ENCODE measurements around the gene TBX20. TPM values are rescaled to one million over a fixed set of nuclear protein-coding genes. Genes with fewer than 3 reads are reported as not detected.

TBX20 gene
- total and polyA plus RNA-seq, 2 experiments from 2014 or later: 0.69 TPM; not detected in 1

- no peaks in the 10 kb centered on the region for H3K36me3 ChIP-seq (ENCODE audit: insufficient read depth)
- no peak overlapping the region for H3K27ac Mint-ChIP-seq
- no peaks in the 10 kb centered on the region; the same call in 2 of the 3 replicates for H3K9me3 Mint-ChIP-seq
- no peak overlapping the region for H3K4me3 ChIP-seq
- no peaks in the 10 kb centered on the region for H3K79me2 ChIP-seq (replicated peaks; ENCODE audit: insufficient read depth)
- H3F3A ChIP-seq (replicated peaks; ENCODE audit: low read depth): peaks cover 12% of the 10 kb centered on the region; the same call in 1 of the 2 replicates
- peak overlapping the region; percentile 10; the same call in 1 of the 3 replicates for H3K4me3 Mint-ChIP-seq
- no peak overlapping the region for H3K27ac ChIP-seq (ENCODE audit: low read depth)
- peaks cover 15% of the 10 kb centered on the region for H4K20me1 ChIP-seq (replicated peaks; ENCODE audit: insufficient read depth)
- H2AFZ ChIP-seq: no peak overlapping the region
- ATAC-seq (no peak), DNase-seq (ENCODE audit: low spot score) (peak; percentile 61)
- peaks cover 67% of the 10 kb centered on the region for H3K4me1 ChIP-seq (ENCODE audit: insufficient read depth)
- peaks cover 47% of the 10 kb centered on the region for H3K4me1 Mint-ChIP-seq
- H3K27me3 ChIP-seq (ENCODE audit: insufficient read depth): peaks cover 100% of the 10 kb centered on the region
- TF ChIP-seq NANOG (IDR thresholded peaks at IDR 0.05; ENCODE audit: borderline replicate concordance) (no peak), POLR2AphosphoS5 (IDR thresholded peaks at IDR 0.05; ENCODE audit: low read depth) (no peak), EZH2 (IDR thresholded peaks at IDR 0.05; ENCODE audit: low read depth, unreplicated experiment) (no peak), EZH2phosphoT487 (IDR thresholded peaks at IDR 0.05; ENCODE audit: unreplicated experiment) (no peak), ZNF114 (CRISPR knock-in tag; IDR thresholded peaks at IDR 0.05) (no peak), CREB1 (CRISPR knock-in tag; IDR thresholded peaks at IDR 0.05; ENCODE audit: low read depth) (no peak), JUNB (IDR thresholded peaks at IDR 0.05; ENCODE audit: unreplicated experiment) (no peak), ZNF331 (CRISPR knock-in tag; IDR thresholded peaks at IDR 0.05; ENCODE audit: low read depth) (no peak), STAT1 (IDR thresholded peaks at IDR 0.05; ENCODE audit: unreplicated experiment) (no peak), REST (IDR thresholded peaks at IDR 0.05; ENCODE audit: unreplicated experiment) (no peak), ZNF462 (CRISPR knock-in tag; IDR thresholded peaks at IDR 0.05) (no peak), ETS1 (IDR thresholded peaks at IDR 0.05) (no peak), CTCF (conservative IDR thresholded peaks at IDR 0.05; ENCODE audit: low read depth in 2 of 2) (no peak)
- H3K36me3 Mint-ChIP-seq (ENCODE audit: low read depth): no peaks in the 10 kb centered on the region
- peaks cover 91% of the 10 kb centered on the region for H3K27me3 Mint-ChIP-seq (ENCODE audit: insufficient read depth, low read depth, poor library complexity)
- no peaks in the 10 kb centered on the region for H3K9me2 ChIP-seq (ENCODE audit: insufficient read depth)
- H3K4me2 ChIP-seq: peak overlapping the region; percentile 36; the same call in 1 of the 2 replicates
These were observed 2.1 kb downstream of the TBX20 start for GRCh38 chr7:35251606-35252310.

All from GM23338 (cell line).